GM10266 (cell line): ENCODE measurements around the gene BTBD1.
"Not testable (repeated sequence)": the region's sequence is repeated elsewhere in the genome, so short reads cannot be mapped to it uniquely, and the experiment has no call there.

Experiments
- DNase-seq: peaks from one replicate; pipeline ENCODE4 v3.0.0; 2012; ENCODE audit errors: extremely low spot score
- CTCF ChIP-seq: IDR thresholded peaks from 2 replicates; pipeline ENCODE4 v1.5.1; 2012; ENCODE audit warnings: mild to moderate bottlenecking, low read depth; ENCODE audit not compliant: control insufficient read depth, insufficient read depth; ENCODE audit errors: missing control alignments

BTBD1 gene

GRCh38 chr15:83053151-83053550 is 13.9 kb downstream of the BTBD1 start:
- TF ChIP-seq CTCF = no peak
- DNase-seq = no peak

DNA sequence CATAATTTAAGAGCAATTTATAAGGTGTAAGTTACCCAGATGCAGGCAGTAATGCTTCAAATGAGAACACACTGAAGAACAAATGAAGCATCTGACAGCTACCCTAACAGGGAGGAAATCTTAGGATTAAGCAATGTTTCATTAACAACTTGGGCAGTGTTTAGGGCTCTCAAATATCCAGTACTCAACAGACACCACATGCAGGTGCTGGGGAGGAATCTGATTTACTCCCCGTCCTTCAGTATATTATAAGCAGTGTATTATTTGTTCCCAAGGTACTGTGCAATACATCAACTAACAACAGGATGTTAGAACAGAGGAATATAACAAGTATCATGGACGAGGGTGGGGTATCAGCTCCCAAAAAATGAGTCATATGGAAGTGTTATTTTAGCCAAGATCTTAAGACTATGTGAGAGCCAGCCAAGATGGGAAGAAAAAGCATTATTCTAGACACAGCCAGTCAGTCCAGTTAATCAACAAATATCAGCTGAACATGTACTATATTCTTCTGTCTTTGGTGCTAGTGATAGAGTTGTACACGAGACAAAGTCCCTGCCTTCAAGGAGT is 20.4 kb downstream of the BTBD1 start:
- no peak for TF ChIP-seq CTCF
- no peak for DNase-seq

DNA sequence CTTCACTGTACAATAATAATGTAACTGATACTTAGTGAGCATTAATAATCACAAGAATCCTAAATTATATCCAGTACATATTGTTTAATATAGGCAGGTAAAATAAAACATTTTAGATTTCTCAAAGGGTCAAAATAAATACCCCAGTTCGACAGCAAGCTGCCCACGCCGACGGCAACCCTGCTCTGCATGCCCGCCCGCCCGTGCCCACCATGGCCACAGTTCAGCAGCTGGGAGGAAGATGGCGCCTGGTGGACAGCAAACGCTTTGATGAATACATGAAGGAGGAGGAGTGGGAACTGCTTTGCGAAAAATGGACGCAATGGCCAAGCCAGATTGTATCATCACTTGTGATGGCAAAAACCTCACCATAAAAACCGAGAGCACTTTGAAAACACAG is 22.9 kb downstream of the BTBD1 start:
- no peak for DNase-seq
- TF ChIP-seq CTCF = no peak

- no peak for TF ChIP-seq CTCF
- no peak for DNase-seq
These were observed 27.8 kb downstream of the BTBD1 start for GRCh38 chr15:83039206-83039605.

DNA sequence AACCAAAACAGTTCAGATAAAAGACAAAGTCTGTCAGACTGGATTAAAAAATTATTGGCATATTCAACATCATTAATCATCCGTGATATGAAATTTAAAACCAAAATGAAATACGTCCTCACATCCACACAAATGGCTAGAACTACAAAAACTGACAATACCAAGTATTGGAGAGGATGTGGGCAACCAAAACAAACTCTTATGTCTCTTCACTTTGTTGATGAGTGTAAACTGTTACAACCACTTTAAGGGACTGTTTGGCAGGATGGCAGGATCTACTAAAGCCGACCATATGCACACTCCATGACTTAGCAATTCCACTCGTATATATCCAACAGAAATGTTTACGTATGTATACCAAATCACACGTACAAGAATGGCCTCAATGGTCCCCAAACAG is 30.8 kb downstream of the BTBD1 start:
- TF ChIP-seq CTCF = no peak
- no peak for DNase-seq

GRCh38 chr15:83031234-83031633 is 35.8 kb downstream of the BTBD1 start:
- not testable (repeated sequence) for DNase-seq

DNA sequence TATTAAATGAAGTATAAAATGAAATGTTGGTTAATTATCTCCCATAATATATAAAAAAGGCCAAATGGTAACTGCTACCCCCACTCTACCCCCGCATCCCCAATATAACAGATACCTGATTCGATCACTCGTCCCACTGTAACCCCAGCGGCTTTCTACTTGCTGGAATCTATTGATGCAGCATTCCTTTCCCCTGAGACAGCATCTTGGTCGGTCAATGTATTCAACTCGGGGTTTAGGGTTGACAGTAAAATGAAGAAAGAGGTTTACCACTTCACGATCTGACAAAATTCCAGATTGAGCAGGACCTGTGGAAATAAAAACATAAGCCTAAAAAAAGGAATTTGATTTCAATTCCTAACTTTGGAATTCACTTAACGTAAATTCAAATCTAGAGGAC is 37.0 kb downstream of the BTBD1 start:
- no peak for TF ChIP-seq CTCF
- DNase-seq = no peak

DNA sequence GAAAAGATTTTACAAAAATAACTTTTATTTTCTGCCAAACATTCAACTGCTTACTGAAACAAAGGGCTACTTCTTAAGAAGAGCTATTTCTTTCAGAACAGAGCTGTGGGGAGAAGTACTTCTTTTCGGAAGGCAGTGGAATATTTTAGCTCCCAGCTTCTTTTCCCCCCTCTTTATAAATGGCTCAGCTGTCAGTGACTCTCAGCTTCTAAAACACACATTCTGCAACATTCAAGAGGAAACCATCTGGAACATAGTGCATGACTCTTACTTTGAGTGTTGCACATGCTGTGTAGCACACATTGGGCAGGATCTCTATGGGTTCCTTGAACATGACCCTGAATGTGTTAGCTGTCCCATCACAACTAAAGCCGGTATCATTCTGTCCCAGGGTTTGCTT is 48.6 kb downstream of the BTBD1 start:
- TF ChIP-seq CTCF = no peak
- DNase-seq = no peak
